Esophagus muscularis mucosa (tissue), 4 donors: ENCODE results near the gene SP110. TPM values are rescaled to one million over a fixed set of nuclear protein-coding genes. Genes with fewer than 3 reads are reported as not detected.

Experiments
- DNase-seq: peaks from one replicate; pipeline ENCODE4 v3.0.0-alpha.2; 2017; ENCODE audit errors: extremely low spot score
- H3K27ac ChIP-seq, 4 donors: fragments of 200-600 bp; sonication (generic); replicated peaks in 1 of 4; 1 replicate in 3 of 4; 2 replicates in 1 of 4; pipeline ENCODE4 v1.5.1; 2016 to 2019; ENCODE audit warnings: mild to moderate bottlenecking in 1 of 4
- H3K27me3 ChIP-seq, 4 donors: fragments of 200-600 bp; sonication (generic); one replicate each; pipeline versions ENCODE4 v1.5.1 to v1.6.0; 2016 to 2019
- H3K36me3 ChIP-seq, 4 donors: fragments of 200-600 bp; sonication (generic); one replicate each; pipeline ENCODE4 v1.5.1; 2016 to 2019
- H3K4me1 ChIP-seq, 4 donors: fragments of 200-600 bp; sonication (generic); one replicate each; pipeline ENCODE4 v1.5.1; 2016 to 2019
- H3K4me3 ChIP-seq, 4 donors: fragments of 200-600 bp; sonication (generic); 1 replicate in 2 of 4; 2 replicates in 2 of 4; pipeline ENCODE4 v1.5.1; 2016 to 2019; ENCODE audit warnings: mild to moderate bottlenecking in 4 of 4, moderate library complexity in 1 of 4
- H3K9me3 ChIP-seq, 4 donors: fragments of 200-600 bp; sonication (generic); 1 replicate in 3 of 4; 2 replicates in 1 of 4; pipeline ENCODE4 v1.5.1; 2016 to 2019
- CTCF ChIP-seq, 3 experiments: fragments of 200-600 bp in 2 of 3; fragments of 450-650 bp in 1 of 3; sonication (generic) in 2 of 3; IDR thresholded peaks; one replicate each; pipeline ENCODE4 v1.5.1; 2017 to 2019; ENCODE audit warnings: antibody characterized with exemption in 3 of 3, mild to moderate bottlenecking in 2 of 3, moderate library complexity in 1 of 3
- EP300 ChIP-seq: sonication (generic); formaldehyde crosslinking; IDR thresholded peaks from one replicate; pipeline ENCODE4 v1.6.1; 2017; ENCODE audit warnings: antibody characterized with exemption
- POLR2A ChIP-seq: fragments of 450-650 bp; IDR thresholded peaks from one replicate; pipeline ENCODE4 v1.6.1; 2017; ENCODE audit warnings: antibody characterized with exemption, moderate library complexity, mild to moderate bottlenecking, low read depth
- POLR2AphosphoS5 ChIP-seq, 2 donors: sonication (generic); formaldehyde crosslinking; IDR thresholded peaks; one replicate each; pipeline ENCODE4 v1.6.1; 2017; ENCODE audit warnings: antibody characterized with exemption in 2 of 2
- WGBS: methylation state at CpG from one replicate; pipeline ENCODE4 v1.1.5; 2018; 5-methylcytosine and 5-hydroxymethylcytosine counted together
- intact Hi-C: fragments of 100-400 bp; cut with DNase I; formaldehyde crosslinking; loops from one replicate; pipeline ENCODE4 v1.15.1; 2023
- total RNA-seq, 4 donors: library from RNA; depleted of rRNA; stranded (reverse); fragments of >200 nt; gene quantifications; one replicate each; pipeline versions ENCODE4 v1.1.0 to v1.2.1, GENCODE V29; 2016

The SP110 gene
- total RNA-seq, 4 donors from 2014 or later, result 14.5 to 24.9 (median 18.8) TPM

DNA sequence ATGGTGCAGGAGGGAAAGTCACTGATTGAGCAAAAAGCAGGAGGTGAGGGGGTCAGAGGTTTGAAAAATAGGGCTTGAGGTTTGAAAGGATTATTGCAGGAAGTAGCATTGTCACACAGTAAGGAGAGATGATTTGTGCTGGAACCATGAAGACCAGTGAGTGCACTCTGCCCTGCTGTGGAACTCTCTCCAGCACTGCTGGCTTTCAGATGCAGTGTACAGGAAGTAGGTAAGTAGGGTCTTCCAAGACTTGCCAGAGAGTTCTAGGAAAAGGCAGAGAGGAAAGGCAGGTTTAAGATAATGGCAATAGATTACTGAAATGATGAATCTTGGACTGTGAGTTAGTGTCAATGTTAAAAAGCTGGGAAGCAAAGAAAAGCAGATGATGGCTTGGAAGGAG, 11.2 kb downstream of the SP110 start:
- DNase-seq, result no peak
- Histone ChIP-seq H3K27ac (no peak overlapping the region), H3K36me3 (peaks cover 53 to 100% (median 92%) of the 10 kb centered on the region in 4 donors), H3K9me3 (no peaks in the 10 kb centered on the region), H3K27me3 (no peaks in the 10 kb centered on the region), H3K4me3 (no peak overlapping the region), H3K4me1 (no peaks in the 10 kb centered on the region)
- TF ChIP-seq POLR2A (no peak), CTCF (IDR thresholded peaks at IDR 0.05) (no peak), POLR2AphosphoS5 (IDR thresholded peaks at IDR 0.05) (no peak), EP300 (no peak)
- intact Hi-C loops, result no loop called here

- WGBS, result 97% methylated on average over 2 of the region's 2 CpGs
- no peak overlapping the region for H3K4me3 ChIP-seq
- peaks cover 50 to 100% (median 87%) of the 10 kb centered on the region in 4 donors for H3K36me3 ChIP-seq
- H3K27ac ChIP-seq, result no peak overlapping the region
- intact Hi-C loops, result no loop called here
- no peaks in the 10 kb centered on the region for H3K9me3 ChIP-seq
- H3K4me1 ChIP-seq, result no peaks in the 10 kb centered on the region
- TF ChIP-seq EP300, result no peak
- TF ChIP-seq POLR2AphosphoS5 (IDR thresholded peaks at IDR 0.05), result no peak
- TF ChIP-seq POLR2A, result no peak
- no peak for TF ChIP-seq CTCF (IDR thresholded peaks at IDR 0.05)
- no peaks in the 10 kb centered on the region for H3K27me3 ChIP-seq
- DNase-seq, result no peak
Measured at GRCh38 chr2:230205721-230206120, 14.1 kb downstream of the SP110 start.

DNA sequence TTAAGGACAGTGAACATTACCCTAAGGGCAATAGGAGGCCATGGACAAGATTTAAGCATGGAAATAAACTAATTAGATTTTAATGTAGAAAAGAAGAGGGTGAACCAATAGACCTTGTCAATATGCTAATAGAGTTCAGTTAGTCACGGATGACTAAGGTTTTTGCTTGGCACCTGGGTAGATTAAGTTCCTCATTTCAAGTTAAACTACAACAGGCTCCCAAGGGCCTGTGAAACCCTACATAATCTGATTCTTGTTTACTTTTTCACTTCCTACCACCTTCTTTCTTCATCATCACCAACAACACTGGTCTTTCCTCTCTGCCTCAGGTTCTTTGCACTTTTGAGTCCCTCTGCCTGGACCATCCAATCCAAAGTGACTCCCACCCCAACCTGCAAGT, 14.8 kb downstream of the SP110 start:
- Histone ChIP-seq H3K4me3 (no peak overlapping the region), H3K27me3 (no peaks in the 10 kb centered on the region), H3K9me3 (no peaks in the 10 kb centered on the region), H3K4me1 (no peaks in the 10 kb centered on the region), H3K27ac (no peak overlapping the region), H3K36me3 (peaks cover 45 to 100% (median 87%) of the 10 kb centered on the region in 4 donors)
- DNase-seq, result no peak
- no peak for TF ChIP-seq EP300
- no peak for TF ChIP-seq POLR2AphosphoS5 (IDR thresholded peaks at IDR 0.05)
- no peak for TF ChIP-seq POLR2A
- TF ChIP-seq CTCF (IDR thresholded peaks at IDR 0.05), result no peak
- intact Hi-C loops, result no loop called here
- WGBS, result 87% methylated on average over 1 of the region's 1 CpG

- H3K27ac ChIP-seq, result no peak overlapping the region
- DNase-seq, result no peak
- no peaks in the 10 kb centered on the region for H3K4me1 ChIP-seq
- H3K4me3 ChIP-seq, result no peak overlapping the region
- intact Hi-C loops, result no loop called here
- H3K36me3 ChIP-seq, result peaks cover 49 to 100% (median 86%) of the 10 kb centered on the region in 4 donors
- H3K27me3 ChIP-seq, result no peaks in the 10 kb centered on the region
- no peaks in the 10 kb centered on the region for H3K9me3 ChIP-seq
- TF ChIP-seq POLR2AphosphoS5 (IDR thresholded peaks at IDR 0.05) (no peak), CTCF (IDR thresholded peaks at IDR 0.05) (no peak), POLR2A (no peak), EP300 (no peak)
- WGBS, result 94% methylated on average over 15 of the region's 15 CpGs
Measured at GRCh38 chr2:230203110-230203676, 16.6 kb downstream of the SP110 start.
